ENCODE data around the gene ANKRD28. TPM values are rescaled to one million over a fixed set of nuclear protein-coding genes. Genes with fewer than 3 reads are reported as not detected.

ANKRD28 gene
- polyA plus RNA-seq, 1 experiment = 50.9 TPM

DNA sequence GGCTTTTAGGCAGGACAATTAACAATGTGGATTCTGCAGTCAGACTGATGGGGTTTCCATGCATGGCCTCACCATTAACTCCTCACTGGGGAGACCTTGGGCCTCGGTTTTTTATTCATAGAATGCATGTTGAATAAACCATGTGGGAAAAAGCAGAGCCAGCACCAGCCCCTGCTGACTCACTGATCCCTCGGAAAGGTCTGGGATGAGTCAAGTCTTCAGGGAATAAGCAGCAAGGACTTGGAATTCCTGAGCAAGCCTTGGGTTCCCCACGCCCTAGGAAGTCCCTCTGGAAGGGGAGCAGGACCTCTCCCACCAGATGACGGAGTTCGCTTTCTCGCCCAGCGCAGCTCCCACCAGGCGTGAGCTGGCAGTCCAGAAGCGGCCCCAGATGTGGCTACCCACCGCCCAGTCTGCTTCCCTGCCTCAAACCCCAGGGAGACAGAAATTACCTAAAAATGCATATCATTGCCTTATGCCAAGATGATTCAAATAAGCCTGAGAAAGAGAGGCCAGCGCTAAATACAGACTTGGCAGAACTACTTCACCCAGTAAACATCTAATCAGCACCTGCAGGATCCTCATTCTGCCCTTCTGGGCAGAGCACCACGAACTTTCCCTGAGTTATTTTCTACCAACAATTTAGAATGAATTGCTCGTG is 150.8 kb downstream of the ANKRD28 start:
- Histone ChIP-seq H3K4me3 (ENCODE audit: low read depth, low read length) (peak overlapping the region; percentile 5; the same call in 1 of the 2 replicates), H3K36me3 (ENCODE audit: control insufficient read depth, insufficient read depth, low read length) (no peaks in the 10 kb centered on the region), H3K27me3 (ENCODE audit: control insufficient read depth, insufficient read depth, low read length) (no peaks in the 10 kb centered on the region)
- CTCF ChIA-PET = interaction anchor here (1.0 kb wide), 1 partner anchor 11 kb away, joined by 3 read pairs; no protein-coding TSS in a partner anchor
- peak; percentile 95 for DNase-seq (ENCODE audit: low read depth)
- no peak for TF ChIP-seq CTCF (IDR thresholded peaks at IDR 0.05; ENCODE audit: insufficient read depth, low read depth, low read length)
- POLR2A ChIA-PET = interaction anchor here (0.9 kb wide), 1 partner anchor 151 kb away, joined by 5 read pairs; the partner anchor contains the start of gene ANKRD28

DNA sequence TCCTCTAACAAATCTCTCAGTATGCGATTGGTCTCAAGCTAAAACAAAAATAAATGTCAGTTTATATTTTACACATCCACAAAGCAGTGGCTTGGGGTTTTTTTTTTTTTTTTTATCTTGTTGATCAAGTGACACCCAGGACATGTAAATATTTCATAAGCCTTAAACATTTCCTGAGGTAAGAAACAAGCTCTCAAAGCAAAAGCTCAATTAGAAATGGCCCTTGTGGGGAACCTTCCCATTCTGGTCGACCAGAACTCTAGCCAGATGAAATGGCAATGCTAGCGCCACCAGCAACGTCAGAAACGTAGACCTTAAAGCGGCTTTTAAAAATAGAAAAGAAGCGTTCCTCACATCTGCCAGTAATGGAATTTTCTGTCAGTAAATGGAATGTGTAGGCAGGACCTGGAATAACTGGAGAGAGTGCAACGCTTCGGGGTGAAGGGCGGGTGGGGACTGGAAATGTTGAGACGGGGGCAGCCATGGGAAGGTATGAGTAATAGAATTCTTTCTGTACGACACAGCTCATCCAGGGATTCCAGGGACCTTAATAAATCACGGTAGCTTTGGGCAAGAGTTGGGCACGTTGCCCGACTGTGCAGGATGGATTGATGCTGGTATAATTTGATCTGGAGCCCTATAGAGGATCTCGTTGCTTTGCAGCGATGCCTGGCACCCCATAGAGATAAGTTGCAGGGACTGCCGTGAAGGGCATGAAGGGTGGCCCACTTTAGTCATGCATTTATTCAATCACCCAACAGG is 151.9 kb downstream of the ANKRD28 start:
- POLR2A ChIA-PET = interaction anchor here (0.8 kb wide), 1 partner anchor 11 kb away, joined by 3 read pairs; no protein-coding TSS in a partner anchor
- Histone ChIP-seq H3K27me3 (ENCODE audit: control insufficient read depth, insufficient read depth, low read length) (no peaks in the 10 kb centered on the region), H3K36me3 (ENCODE audit: control insufficient read depth, insufficient read depth, low read length) (no peaks in the 10 kb centered on the region), H3K4me3 (ENCODE audit: low read depth, low read length) (no peak overlapping the region)
- CTCF ChIA-PET = interaction anchor here (1.0 kb wide), 2 partner anchors 10 to 11 kb away, joined by 3 read pairs; no protein-coding TSS in a partner anchor
- TF ChIP-seq CTCF (IDR thresholded peaks at IDR 0.05; ENCODE audit: insufficient read depth, low read depth, low read length) = no peak
- peak; percentile 50 for DNase-seq (ENCODE audit: low read depth)

- DNase-seq (ENCODE audit: low read depth) = no peak
- ChIA-PET POLR2A (no interaction called here), CTCF (interaction anchor here (1.0 kb wide), 1 partner anchor 10 kb away, joined by 3 read pairs; no protein-coding TSS in a partner anchor)
- Histone ChIP-seq H3K4me3 (ENCODE audit: low read depth, low read length) (no peak overlapping the region), H3K36me3 (ENCODE audit: control insufficient read depth, insufficient read depth, low read length) (no peaks in the 10 kb centered on the region), H3K27me3 (ENCODE audit: control insufficient read depth, insufficient read depth, low read length) (no peaks in the 10 kb centered on the region)
- TF ChIP-seq CTCF (IDR thresholded peaks at IDR 0.05; ENCODE audit: insufficient read depth, low read depth, low read length) = no peak
Measured at GRCh38 chr3:15645246-15645645, 152.5 kb downstream of the ANKRD28 start.

- no peaks in the 10 kb centered on the region for H3K27me3 ChIP-seq (ENCODE audit: control insufficient read depth, insufficient read depth, low read length)
- no peak for DNase-seq (ENCODE audit: low read depth)
- H3K36me3 ChIP-seq (ENCODE audit: control insufficient read depth, insufficient read depth, low read length) = no peaks in the 10 kb centered on the region
- TF ChIP-seq CTCF (IDR thresholded peaks at IDR 0.05; ENCODE audit: insufficient read depth, low read depth, low read length) = no peak
- ChIA-PET CTCF (interaction anchor here (0.8 to 1.5 kb wide), 2 partner anchors 9 kb away, joined by 3 to 4 read pairs; no protein-coding TSS in a partner anchor), POLR2A (no interaction called here)
- no peak overlapping the region for H3K4me3 ChIP-seq (ENCODE audit: low read depth, low read length)
Measured at GRCh38 chr3:15638891-15639262, 158.9 kb downstream of the ANKRD28 start.
